Measurements from ENCODE around the gene NUP62. TPM values are rescaled to one million over a fixed set of nuclear protein-coding genes. Genes with fewer than 3 reads are reported as not detected.

NUP62 gene
- total RNA-seq, 1 donor from 2014 or later = 38.8 TPM

GRCh38 chr19:49912965-49913685 is 16.2 kb downstream of the NUP62 start:
- peaks cover 7 to 10% of the 10 kb centered on the region in 2 donors for H3K4me1 ChIP-seq
- no peaks in the 10 kb centered on the region for H3K27me3 ChIP-seq
- TF ChIP-seq CTCF (IDR thresholded peaks at IDR 0.05) = no peak
- DNase-seq (ENCODE audit: low spot score in 2 of 2) = no peak
- peak overlapping the region in 1 of 2 donors; percentile 73 for H3K27ac ChIP-seq
- intact Hi-C loops (cut with DNase I) = no loop called here
- H3K4me3 ChIP-seq = no peak overlapping the region
- H3K36me3 ChIP-seq = peaks cover 18 to 47% of the 10 kb centered on the region in 2 donors
- H3K9me3 ChIP-seq = no peaks in the 10 kb centered on the region

GRCh38 chr19:49911381-49912145 is 17.7 kb downstream of the NUP62 start:
- Histone ChIP-seq H3K9me3 (no peaks in the 10 kb centered on the region), H3K27ac (peak overlapping the region; percentile 62 to 73), H3K4me3 (no peak overlapping the region), H3K4me1 (peaks cover 7 to 10% of the 10 kb centered on the region in 2 donors), H3K27me3 (no peaks in the 10 kb centered on the region), H3K36me3 (peaks cover 25 to 48% of the 10 kb centered on the region in 2 donors)
- no peak for TF ChIP-seq CTCF (IDR thresholded peaks at IDR 0.05)
- intact Hi-C loops (cut with DNase I) = no loop called here
- no peak for DNase-seq (ENCODE audit: low spot score in 2 of 2)

GRCh38 chr19:49910179-49910578 is 19.1 kb downstream of the NUP62 start:
- Histone ChIP-seq H3K4me1 (peaks cover 7 to 10% of the 10 kb centered on the region in 2 donors), H3K9me3 (no peaks in the 10 kb centered on the region), H3K36me3 (peaks cover 25 to 45% of the 10 kb centered on the region in 2 donors), H3K4me3 (no peak overlapping the region), H3K27ac (peak overlapping the region; percentile 62 to 73), H3K27me3 (no peaks in the 10 kb centered on the region)
- no peak for DNase-seq (ENCODE audit: low spot score in 2 of 2)
- intact Hi-C loops (cut with DNase I) = no loop called here
- no peak for TF ChIP-seq CTCF (IDR thresholded peaks at IDR 0.05)

GRCh38 chr19:49908480-49909420 is 20.6 kb downstream of the NUP62 start:
- no peaks in the 10 kb centered on the region for H3K27me3 ChIP-seq
- H3K4me3 ChIP-seq = no peak overlapping the region
- H3K4me1 ChIP-seq = peaks cover 7 to 10% of the 10 kb centered on the region in 2 donors
- no peak for DNase-seq (ENCODE audit: low spot score in 2 of 2)
- H3K36me3 ChIP-seq = peaks cover 25 to 37% of the 10 kb centered on the region in 2 donors
- H3K27ac ChIP-seq = no peak overlapping the region
- intact Hi-C loops (cut with DNase I) = no loop called here
- no peaks in the 10 kb centered on the region for H3K9me3 ChIP-seq
- TF ChIP-seq CTCF (IDR thresholded peaks at IDR 0.05) = no peak

GRCh38 chr19:49907745-49908446 is 21.4 kb downstream of the NUP62 start:
- no peak for DNase-seq (ENCODE audit: low spot score in 2 of 2)
- Histone ChIP-seq H3K27me3 (no peaks in the 10 kb centered on the region), H3K27ac (no peak overlapping the region), H3K9me3 (no peaks in the 10 kb centered on the region), H3K4me1 (peaks cover 7 to 10% of the 10 kb centered on the region in 2 donors), H3K4me3 (no peak overlapping the region), H3K36me3 (peaks cover 25 to 31% of the 10 kb centered on the region in 2 donors)
- TF ChIP-seq CTCF (IDR thresholded peaks at IDR 0.05) = no peak
- intact Hi-C loops (cut with DNase I) = no loop called here
